CD4-positive, alpha-beta T cell treated with Interleukin-17A for 4 hours (primary cell): ENCODE data around the gene CABLES1.

Experiments
- DNase-seq: peaks from one replicate; pipeline ENCODE4 v3.0.0-alpha.2; 2020; ENCODE audit warnings: mixed read lengths

Gene CABLES1

GRCh38 chr18:23171581-23172156, 36.4 kb downstream of the CABLES1 start:
- DNase-seq = no peak

DNA sequence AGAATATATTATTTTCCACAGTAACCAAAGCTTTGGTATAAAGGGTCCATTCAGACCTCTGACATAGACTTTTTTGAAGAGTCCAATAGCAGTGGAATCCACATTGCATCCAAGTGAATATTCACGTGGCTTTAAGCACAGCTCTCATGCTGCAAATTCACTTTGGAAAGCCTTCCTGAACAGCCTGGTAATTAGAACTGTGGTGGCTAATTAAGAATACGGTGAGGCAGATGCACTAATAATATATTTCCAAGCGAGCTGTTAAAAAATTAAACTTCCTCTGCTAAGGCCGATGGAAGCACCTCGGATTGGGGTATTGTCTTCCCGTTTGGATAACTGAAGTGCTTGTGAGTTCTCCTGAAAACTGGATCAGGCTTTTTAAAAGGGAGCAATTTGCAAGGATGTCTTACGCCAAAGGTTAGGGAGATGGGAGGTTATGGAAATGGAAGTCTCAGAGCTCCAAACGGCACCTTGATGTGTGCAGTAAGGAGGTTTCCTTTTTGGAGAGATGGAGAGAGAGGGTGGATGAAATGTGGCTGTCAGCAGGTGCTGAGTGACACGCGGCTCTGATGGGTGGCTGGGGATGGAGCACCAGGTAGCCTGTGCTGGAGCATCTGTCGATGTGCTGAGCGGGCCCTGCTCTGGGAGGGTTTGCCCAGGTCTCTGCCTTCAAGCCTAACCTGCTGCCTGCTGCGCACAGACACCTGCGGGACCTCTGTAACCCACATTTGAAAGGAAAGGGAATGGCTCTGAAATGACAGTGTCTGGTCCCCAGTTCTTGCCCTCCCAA, 37.5 kb downstream of the CABLES1 start:
- no peak for DNase-seq

DNA sequence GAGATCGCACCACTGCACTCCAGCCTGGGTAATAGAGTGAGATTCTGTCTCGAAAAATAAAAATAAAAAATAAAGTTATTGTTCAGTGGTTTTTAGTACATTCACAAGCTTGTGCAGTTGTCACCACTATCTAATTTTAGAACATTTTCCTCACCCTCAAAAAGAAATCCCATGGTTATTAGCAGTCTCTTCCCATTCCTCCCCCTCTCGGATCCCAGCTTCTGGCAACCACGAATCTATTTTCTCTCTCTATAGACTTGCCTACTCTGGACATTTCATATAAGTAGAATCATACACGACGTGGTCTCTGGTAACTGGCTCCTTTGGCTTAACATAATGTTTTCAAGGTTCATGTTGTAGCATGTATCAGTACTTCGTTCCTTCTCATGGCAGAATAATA, 38.6 kb downstream of the CABLES1 start:
- no peak for DNase-seq

DNA sequence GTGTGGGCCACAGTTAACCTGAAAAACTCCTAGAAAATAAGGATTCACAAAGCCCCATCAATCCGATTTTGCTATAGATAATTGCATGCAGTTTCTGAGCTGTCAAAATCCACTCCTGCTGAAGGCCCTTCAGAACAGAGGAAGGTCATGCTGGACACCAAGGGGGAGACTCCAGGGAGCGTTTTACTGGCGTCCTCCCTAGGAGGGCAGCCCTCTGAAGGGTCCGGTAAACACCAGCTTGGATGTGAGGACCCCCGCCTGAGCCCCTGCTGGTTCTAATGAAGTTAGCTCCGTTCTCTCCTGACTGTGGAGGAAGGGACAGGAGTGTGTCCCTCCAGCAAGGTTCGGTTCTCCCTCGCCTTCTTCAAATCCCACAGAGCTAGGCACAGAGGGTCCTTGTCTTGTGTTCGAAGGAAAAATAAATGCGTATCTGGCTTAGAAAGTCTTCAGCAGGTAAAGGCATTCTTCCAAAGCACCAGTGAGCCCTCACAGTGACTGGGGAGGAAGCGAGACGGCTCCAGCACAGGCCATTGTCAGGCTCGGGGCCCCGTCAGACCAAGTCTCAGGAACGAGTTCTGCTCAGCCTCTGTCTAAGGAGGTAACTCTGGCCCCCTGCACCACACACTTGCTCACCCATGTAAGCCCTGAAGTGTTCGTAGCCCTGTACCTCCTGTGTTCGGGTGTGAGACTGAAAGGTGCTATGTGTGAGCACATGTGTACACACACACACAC, 41.6 kb downstream of the CABLES1 start:
- DNase-seq = no peak

DNA sequence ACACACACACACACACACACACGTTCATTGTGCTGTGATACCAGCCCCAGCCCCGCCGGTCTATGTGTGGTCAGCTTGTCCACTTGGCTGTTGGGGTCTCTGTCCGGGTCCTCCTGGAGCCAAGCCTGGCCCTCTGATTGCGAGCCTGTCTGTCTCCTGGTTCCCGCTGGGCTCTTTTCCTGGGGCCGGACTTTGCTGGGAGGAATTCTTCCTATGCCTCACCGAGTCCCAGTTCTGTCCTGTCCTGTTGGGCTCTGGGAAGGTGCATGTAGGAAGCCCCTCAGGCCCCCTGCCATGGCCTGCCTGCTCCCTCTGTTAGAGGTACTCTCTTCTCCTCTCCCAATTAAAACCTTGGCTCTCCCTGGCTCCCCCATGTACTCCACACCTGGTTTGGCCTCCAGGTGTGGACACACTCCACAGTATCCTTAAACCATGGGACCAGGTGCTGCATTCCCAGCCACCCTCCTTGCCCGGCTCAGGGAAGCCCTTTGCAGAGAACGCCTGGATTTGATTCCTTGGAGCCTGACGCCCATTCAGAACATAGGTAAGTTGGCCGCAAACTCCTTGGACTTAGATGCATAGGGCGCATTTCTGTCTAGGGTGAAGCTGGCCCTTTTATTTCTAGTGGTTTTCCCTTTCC, 42.3 kb downstream of the CABLES1 start:
- DNase-seq = no peak

GRCh38 chr18:23178201-23178600, 42.9 kb downstream of the CABLES1 start:
- no peak for DNase-seq

DNA sequence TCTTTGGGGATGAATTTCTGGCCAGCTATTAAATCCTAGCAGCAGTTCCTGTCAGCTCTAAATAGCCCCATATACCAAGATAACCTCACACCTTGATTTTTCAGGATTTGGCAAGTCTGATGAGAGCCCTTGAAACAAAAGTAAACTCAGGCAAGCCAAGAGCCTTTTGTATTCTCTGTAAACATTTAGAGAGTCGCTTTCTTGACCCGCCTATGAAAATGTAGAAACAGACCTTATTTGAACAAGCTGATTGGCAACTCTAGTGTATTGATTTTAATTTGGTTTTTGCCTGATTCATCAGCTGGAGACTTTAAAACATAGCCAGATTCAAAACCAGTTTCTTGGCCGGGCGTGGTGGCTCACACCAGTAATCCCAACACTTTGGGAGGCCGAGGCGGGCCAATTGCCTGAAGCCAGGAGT, 43.4 kb downstream of the CABLES1 start:
- no peak for DNase-seq

GRCh38 chr18:23179416-23179815, 44.1 kb downstream of the CABLES1 start:
- no peak for DNase-seq

- no peak for DNase-seq
Observed at GRCh38 chr18:23181547-23181946, 46.3 kb downstream of the CABLES1 start.

DNA sequence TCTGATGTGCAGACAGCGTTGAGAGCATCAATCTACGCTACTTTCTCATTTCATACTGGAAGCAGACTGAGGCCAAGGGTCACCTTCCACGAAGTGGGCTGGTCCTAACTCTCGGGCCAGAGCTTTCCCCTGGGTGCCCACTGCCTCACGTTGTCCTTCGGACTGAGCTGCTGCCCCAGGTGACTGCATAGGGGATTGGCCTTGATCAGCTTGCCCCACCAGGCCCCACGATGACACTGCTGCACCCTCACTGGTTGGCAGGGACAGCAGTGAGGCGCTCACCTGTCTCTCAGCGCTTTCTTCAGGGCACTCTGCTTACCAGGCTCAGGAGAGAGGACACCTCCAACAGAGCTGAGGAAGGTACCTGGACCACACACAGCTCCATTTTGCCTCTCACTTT, 47.3 kb downstream of the CABLES1 start:
- no peak for DNase-seq

DNA sequence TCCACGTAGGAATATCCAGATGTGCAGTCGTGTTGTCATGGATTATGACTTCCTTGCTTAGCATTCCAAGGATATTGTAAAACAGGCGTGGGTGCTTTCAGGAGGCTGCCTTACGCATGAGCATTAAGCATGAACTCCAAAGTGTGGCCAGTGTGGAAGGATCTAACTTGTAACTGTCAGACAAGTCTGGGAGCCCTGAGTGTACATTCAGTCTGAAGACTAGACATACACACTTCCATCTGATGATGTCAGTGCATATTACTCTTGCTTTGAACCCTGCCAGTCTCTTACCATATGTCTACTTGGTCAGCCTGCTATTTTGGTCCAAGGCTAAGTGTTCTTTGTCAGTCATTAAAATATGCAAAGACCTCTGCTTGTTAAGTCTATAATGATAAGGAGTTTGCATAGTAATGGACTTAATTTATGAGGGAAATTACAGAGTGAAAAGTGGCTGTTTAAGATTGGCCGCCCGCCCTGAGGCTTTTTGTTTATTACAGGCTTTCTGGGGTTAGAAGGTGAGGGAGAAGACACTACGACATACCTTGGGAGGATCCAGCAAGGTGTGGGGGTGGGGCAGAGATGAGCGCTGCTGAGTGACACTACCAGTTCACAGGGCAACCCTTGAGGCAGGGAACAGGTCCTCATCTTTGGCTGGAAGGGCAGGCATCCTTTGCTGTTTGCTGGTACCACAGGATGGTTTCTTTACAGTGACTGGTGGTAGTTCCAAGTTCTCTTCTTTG, 48.3 kb downstream of the CABLES1 start:
- DNase-seq = no peak

GRCh38 chr18:23186781-23187180, 51.5 kb downstream of the CABLES1 start:
- no peak for DNase-seq

- no peak for DNase-seq
Observed at GRCh38 chr18:23188068-23188760, 52.9 kb downstream of the CABLES1 start.

DNA sequence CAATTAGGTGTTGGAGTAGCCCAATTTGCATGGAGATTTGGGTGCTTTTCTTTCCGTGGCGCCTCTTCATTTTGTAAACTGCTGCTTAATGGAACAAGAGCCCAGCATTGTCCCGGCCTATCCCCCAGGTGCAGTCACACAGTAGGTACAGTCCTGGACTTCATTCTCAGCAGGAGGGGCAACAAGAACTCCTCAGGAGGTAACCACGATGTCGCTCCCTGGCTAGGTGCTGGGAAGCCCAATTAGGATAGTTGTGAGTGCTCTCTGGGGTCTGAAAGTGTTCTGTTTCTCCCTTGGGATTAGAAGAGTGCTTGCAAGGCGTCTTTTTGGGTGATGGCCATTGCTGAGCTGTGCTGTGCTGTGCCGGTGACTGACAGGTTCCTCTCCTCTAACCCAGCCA, 53.8 kb downstream of the CABLES1 start:
- no peak for DNase-seq

- no peak for DNase-seq
Observed at GRCh38 chr18:23189768-23190661, 54.7 kb downstream of the CABLES1 start.

DNA sequence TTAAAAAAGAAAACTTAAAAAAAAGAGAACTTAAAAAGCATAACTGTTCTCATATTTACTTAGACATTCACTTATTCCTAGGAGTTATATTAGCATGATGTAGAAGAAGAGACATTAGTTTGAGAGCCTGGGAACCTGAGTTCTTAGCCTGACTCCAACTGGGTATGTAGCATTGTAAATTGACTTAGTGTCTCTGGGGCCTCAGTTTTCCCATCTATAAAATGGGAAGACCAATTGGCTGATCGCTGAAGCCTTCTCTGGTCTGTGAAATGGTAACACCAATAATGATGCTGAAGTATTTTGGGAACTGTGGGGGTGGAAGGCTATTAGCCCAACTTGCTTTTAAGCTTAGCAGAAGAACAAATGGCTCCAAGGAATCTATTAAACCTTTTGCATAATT, 55.9 kb downstream of the CABLES1 start:
- DNase-seq = no peak

- no peak for DNase-seq
Observed at GRCh38 chr18:23193742-23194141, 58.5 kb downstream of the CABLES1 start.

DNA sequence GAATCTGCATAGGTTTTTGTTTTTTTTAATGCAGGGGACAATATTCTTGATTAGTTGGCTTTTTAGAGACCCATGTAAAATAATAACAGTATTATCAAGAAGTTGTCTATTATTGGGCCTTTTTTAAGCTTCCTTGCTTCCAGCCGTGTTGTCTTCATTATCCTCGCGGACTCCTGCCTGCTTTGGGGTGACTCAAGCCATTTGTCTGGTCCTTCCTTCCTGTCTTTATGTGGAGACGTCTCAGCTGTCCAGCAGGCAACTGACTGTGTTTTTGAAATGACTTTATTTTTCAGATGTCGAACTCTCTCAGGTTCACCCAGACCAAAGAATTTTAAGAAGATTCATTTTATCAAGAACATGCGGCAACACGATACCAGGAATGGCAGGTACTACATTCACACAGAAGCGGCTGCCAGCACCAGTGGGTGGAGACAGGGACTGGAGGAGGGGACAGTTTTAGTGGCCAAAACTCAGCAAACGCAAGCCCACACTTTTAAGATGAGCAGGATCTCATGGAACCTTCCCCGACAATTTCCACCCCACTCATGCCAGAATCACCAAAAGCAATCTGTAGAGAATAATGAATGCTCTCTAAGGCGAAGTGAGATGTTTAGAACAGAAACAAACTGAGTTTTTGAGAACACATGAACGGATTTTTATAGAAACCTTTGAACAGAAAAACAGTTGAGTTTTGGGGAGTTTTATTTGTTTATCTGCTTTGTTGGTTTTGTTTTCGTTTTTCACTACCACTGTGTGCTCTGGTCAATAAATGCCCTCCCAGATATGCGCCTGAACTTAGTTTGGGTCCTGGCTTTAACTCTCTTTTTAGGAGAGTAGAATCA, 59.1 kb downstream of the CABLES1 start:
- DNase-seq = no peak

DNA sequence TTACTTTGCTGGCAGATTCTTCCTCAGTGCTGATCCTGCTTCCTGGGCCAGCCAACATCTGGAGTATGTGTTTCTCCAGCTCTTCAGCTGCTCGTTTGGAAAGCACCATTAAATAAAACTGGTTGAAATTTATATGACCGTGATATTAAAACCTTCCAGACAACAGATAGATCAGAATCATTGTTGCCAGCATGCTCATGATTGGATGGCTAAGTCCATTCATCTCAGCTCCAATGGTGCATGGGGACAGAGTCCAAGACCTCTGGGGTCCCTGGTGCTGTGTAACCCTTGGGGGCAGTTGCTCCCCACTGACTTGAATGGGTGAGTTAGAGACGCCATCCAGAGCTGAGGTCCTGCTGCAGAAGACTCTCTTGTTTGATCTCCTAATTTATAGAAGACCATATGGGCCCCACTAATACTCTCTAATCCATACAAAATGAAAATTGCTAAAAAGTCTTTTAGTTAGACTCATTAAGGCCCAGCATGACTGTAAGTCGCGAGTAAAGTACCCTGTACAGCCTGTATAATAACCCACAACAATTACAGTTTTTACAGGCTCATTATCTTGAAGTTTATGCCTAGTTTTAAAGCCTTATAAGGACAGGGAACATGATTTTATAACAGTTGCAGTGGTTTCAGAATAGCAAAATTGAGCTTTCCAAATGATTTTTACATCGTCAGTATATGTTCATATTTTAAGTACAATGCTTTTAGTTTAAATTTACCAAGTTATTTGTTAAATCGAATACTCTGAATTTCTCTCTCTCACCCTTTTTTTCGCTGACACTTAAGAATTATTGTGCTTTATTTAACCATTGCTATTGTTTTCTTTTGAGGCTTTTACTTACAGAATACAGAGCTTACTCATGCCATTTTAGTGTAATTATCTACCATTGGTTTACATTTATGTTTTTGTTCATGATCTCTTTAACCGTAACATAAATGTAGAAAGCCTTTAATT, 60.0 kb downstream of the CABLES1 start:
- no peak for DNase-seq
